Measurements from ENCODE around the gene RFX2. TPM values are rescaled to one million over a fixed set of nuclear protein-coding genes. Genes with fewer than 3 reads are reported as not detected.

The RFX2 gene
- total RNA-seq, 2 donors from 2014 or later: 6.6 to 11.0 TPM

DNA sequence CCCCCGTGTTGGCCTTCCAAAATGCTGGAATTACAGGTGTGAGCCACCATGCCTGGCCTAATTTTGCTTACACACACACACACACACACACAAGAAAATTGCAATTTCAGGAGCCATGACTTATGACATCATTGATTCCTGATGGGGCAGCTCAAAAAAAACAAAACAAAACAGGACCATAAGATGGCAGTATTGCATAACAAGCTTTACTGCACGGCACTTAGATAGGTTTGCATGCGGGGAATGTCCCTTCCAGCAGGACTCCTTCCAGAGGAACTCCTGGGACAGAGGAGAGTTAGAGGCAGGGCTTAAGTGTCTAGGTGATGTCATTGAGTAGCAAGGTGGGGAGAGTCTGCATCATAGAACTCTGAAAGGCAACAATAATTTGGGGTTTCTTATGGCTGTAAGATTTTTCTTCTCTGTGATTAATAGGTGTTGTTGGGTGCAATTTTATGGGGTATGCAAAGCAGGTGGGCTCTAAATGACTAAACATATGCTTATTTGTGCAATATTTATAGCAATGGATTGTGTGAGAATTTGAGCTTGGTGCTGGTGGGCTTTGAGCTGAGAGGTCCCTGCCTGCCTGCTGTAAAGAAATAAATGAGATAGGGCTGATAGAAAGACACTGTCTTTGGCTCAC lies 16.2 kb upstream of the RFX2 start:
- Histone ChIP-seq H3K9me3 (ENCODE audit: control insufficient read depth, low read length) (peaks cover 8% of the 10 kb centered on the region), H3K36me3 (ENCODE audit: control insufficient read depth, insufficient read depth, low read length) (no peaks in the 10 kb centered on the region), H3K4me3 (ENCODE audit: low read length) (no peak overlapping the region), H3K27ac (ENCODE audit: low read depth, low read length) (no peak overlapping the region), H3K9ac (ENCODE audit: extremely low read depth, low read length, poor library complexity, severe bottlenecking) (no peak overlapping the region), H3K4me1 (ENCODE audit: control insufficient read depth, insufficient read depth, low read length) (no peaks in the 10 kb centered on the region), H3K27me3 (ENCODE audit: control insufficient read depth, insufficient read depth, low read length, poor library complexity, severe bottlenecking) (no peaks in the 10 kb centered on the region)
- peaks cover 22% of the 10 kb centered on the region for H3K9me3 Mint-ChIP-seq
- H3K4me1 Mint-ChIP-seq: no peaks in the 10 kb centered on the region
- H3K27ac Mint-ChIP-seq: no peak overlapping the region
- peak; percentile 52 for DNase-seq
- H3K36me3 Mint-ChIP-seq (ENCODE audit: low read depth): no peaks in the 10 kb centered on the region
- 17 to 48% methylated on average over 1 to 3 of the region's 3 CpGs for WGBS, 2 experiments (ENCODE audit: insufficient coverage in 1 of 2, insufficient read length in 1 of 2)
- H3K4me3 Mint-ChIP-seq: no peak overlapping the region
- peaks cover 11% of the 10 kb centered on the region for H3K27me3 Mint-ChIP-seq (ENCODE audit: insufficient read depth)
- TF ChIP-seq, protein P1, sequence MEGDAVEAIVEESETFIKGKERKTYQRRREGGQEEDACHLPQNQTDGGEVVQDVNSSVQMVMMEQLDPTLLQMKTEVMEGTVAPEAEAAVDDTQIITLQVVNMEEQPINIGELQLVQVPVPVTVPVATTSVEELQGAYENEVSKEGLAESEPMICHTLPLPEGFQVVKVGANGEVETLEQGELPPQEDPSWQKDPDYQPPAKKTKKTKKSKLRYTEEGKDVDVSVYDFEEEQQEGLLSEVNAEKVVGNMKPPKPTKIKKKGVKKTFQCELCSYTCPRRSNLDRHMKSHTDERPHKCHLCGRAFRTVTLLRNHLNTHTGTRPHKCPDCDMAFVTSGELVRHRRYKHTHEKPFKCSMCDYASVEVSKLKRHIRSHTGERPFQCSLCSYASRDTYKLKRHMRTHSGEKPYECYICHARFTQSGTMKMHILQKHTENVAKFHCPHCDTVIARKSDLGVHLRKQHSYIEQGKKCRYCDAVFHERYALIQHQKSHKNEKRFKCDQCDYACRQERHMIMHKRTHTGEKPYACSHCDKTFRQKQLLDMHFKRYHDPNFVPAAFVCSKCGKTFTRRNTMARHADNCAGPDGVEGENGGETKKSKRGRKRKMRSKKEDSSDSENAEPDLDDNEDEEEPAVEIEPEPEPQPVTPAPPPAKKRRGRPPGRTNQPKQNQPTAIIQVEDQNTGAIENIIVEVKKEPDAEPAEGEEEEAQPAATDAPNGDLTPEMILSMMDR (conservative IDR thresholded peaks at IDR 0.05): peak; percentile 58

DNA sequence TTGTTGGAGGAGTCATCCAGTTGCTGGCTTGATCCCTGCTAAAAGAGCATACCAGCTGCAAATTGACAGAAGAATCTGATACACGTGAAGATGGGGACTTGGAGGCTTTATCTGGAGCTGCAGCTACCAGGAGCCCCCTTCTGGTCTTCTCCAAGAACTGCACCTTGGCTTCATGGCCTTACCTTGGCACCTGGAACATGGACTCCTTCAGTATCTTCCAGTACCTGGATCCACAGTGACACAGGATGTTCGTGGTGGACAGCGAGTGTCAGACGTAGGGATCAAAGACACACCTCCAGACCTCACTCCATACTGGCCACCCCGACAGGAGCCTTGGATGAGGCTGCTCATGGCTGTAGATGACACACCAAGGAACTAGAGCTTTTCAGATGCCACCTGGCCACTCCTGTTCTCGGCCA lies 15.3 kb upstream of the RFX2 start:
- no peaks in the 10 kb centered on the region for H3K27me3 ChIP-seq (ENCODE audit: control insufficient read depth, insufficient read depth, low read length, poor library complexity, severe bottlenecking)
- no peak overlapping the region for H3K9ac ChIP-seq (ENCODE audit: extremely low read depth, low read length, poor library complexity, severe bottlenecking)
- TF ChIP-seq, protein P1 (conservative IDR thresholded peaks at IDR 0.05): peak; percentile 93
- H3K4me3 Mint-ChIP-seq: no peak overlapping the region
- WGBS, 2 experiments (ENCODE audit: insufficient coverage in 1 of 2, insufficient read length in 1 of 2): 16 to 24% methylated on average over 6 of the region's 6 CpGs
- H3K4me1 Mint-ChIP-seq: no peaks in the 10 kb centered on the region
- peaks cover 22% of the 10 kb centered on the region for H3K9me3 Mint-ChIP-seq
- no peak overlapping the region for H3K27ac ChIP-seq (ENCODE audit: low read depth, low read length)
- peak; percentile 84 for DNase-seq
- peaks cover 13% of the 10 kb centered on the region for H3K27me3 Mint-ChIP-seq (ENCODE audit: insufficient read depth)
- peaks cover 8% of the 10 kb centered on the region for H3K9me3 ChIP-seq (ENCODE audit: control insufficient read depth, low read length)
- H3K4me3 ChIP-seq (ENCODE audit: low read length): no peak overlapping the region
- H3K36me3 Mint-ChIP-seq (ENCODE audit: low read depth): no peaks in the 10 kb centered on the region
- no peaks in the 10 kb centered on the region for H3K4me1 ChIP-seq (ENCODE audit: control insufficient read depth, insufficient read depth, low read length)
- H3K36me3 ChIP-seq (ENCODE audit: control insufficient read depth, insufficient read depth, low read length): no peaks in the 10 kb centered on the region
- no peak overlapping the region for H3K27ac Mint-ChIP-seq

- H3K9ac ChIP-seq (ENCODE audit: extremely low read depth, low read length, poor library complexity, severe bottlenecking): no peak overlapping the region
- Mint-ChIP-seq H3K4me1 (no peaks in the 10 kb centered on the region), H3K27ac (no peak overlapping the region), H3K27me3 (ENCODE audit: insufficient read depth) (peaks cover 35% of the 10 kb centered on the region), H3K4me3 (no peak overlapping the region), H3K36me3 (ENCODE audit: low read depth) (no peaks in the 10 kb centered on the region), H3K9me3 (peaks cover 16% of the 10 kb centered on the region)
- H3K36me3 ChIP-seq (ENCODE audit: control insufficient read depth, insufficient read depth, low read length): no peaks in the 10 kb centered on the region
- peaks cover 5% of the 10 kb centered on the region for H3K27me3 ChIP-seq (ENCODE audit: control insufficient read depth, insufficient read depth, low read length, poor library complexity, severe bottlenecking)
- TF ChIP-seq, protein P1 (conservative IDR thresholded peaks at IDR 0.05): no peak
- H3K27ac ChIP-seq (ENCODE audit: low read depth, low read length): no peak overlapping the region
- DNase-seq: no peak
- H3K4me1 ChIP-seq (ENCODE audit: control insufficient read depth, insufficient read depth, low read length): no peaks in the 10 kb centered on the region
- H3K4me3 ChIP-seq (ENCODE audit: low read length): no peak overlapping the region
- H3K9me3 ChIP-seq (ENCODE audit: control insufficient read depth, low read length): peaks cover 4% of the 10 kb centered on the region
Measured at GRCh38 chr19:6119031-6119430, 8.7 kb upstream of the RFX2 start.

Data from endodermal cell (in vitro differentiated cells).